ENCODE results near the gene PHYH.

Gene PHYH

GRCh38 chr10:13329565-13329964, 29.7 kb upstream of the PHYH start:
- Histone ChIP-seq H3K27me3 (ENCODE audit: insufficient read depth, insufficient read length) (no peaks in the 10 kb centered on the region), H3K4me1 (ENCODE audit: insufficient read depth, insufficient read length) (no peaks in the 10 kb centered on the region), H3K9me3 (ENCODE audit: insufficient read depth, low read length) (no peaks in the 10 kb centered on the region), H3K36me3 (ENCODE audit: insufficient read depth, insufficient read length, low read length) (peaks cover 77% of the 10 kb centered on the region), H3K4me3 (ENCODE audit: insufficient read length, low read depth) (no peak overlapping the region), H3K9ac (ENCODE audit: insufficient read length, low read depth) (no peak overlapping the region)
- TF ChIP-seq YY1 (IDR thresholded peaks at IDR 0.05; ENCODE audit: insufficient read depth, insufficient read length) (no peak), ZNF274 (IDR thresholded peaks at IDR 0.05; ENCODE audit: low read depth, low read length) (no peak), SUZ12 (IDR thresholded peaks at IDR 0.05; ENCODE audit: extremely low read depth, insufficient read depth, insufficient read length) (no peak)
- no peak for DNase-seq (ENCODE audit: low read depth, low spot score)

GRCh38 chr10:13328613-13329012, 28.7 kb upstream of the PHYH start:
- Histone ChIP-seq H3K9ac (ENCODE audit: insufficient read length, low read depth) (peak overlapping the region; percentile 21), H3K4me3 (ENCODE audit: insufficient read length, low read depth) (no peak overlapping the region), H3K9me3 (ENCODE audit: insufficient read depth, low read length) (no peaks in the 10 kb centered on the region), H3K27me3 (ENCODE audit: insufficient read depth, insufficient read length) (no peaks in the 10 kb centered on the region), H3K4me1 (ENCODE audit: insufficient read depth, insufficient read length) (no peaks in the 10 kb centered on the region), H3K36me3 (ENCODE audit: insufficient read depth, insufficient read length, low read length) (peaks cover 78% of the 10 kb centered on the region)
- TF ChIP-seq ZNF274 (IDR thresholded peaks at IDR 0.05; ENCODE audit: low read depth, low read length) (no peak), YY1 (IDR thresholded peaks at IDR 0.05; ENCODE audit: insufficient read depth, insufficient read length) (no peak), SUZ12 (IDR thresholded peaks at IDR 0.05; ENCODE audit: extremely low read depth, insufficient read depth, insufficient read length) (no peak)
- DNase-seq (ENCODE audit: low read depth, low spot score), result no peak

- Histone ChIP-seq H3K9me3 (ENCODE audit: insufficient read depth, low read length) (no peaks in the 10 kb centered on the region), H3K36me3 (ENCODE audit: insufficient read depth, insufficient read length, low read length) (peaks cover 80% of the 10 kb centered on the region), H3K9ac (ENCODE audit: insufficient read length, low read depth) (no peak overlapping the region), H3K27me3 (ENCODE audit: insufficient read depth, insufficient read length) (no peaks in the 10 kb centered on the region), H3K4me3 (ENCODE audit: insufficient read length, low read depth) (no peak overlapping the region), H3K4me1 (ENCODE audit: insufficient read depth, insufficient read length) (no peaks in the 10 kb centered on the region)
- TF ChIP-seq ZNF274 (IDR thresholded peaks at IDR 0.05; ENCODE audit: low read depth, low read length) (no peak), YY1 (IDR thresholded peaks at IDR 0.05; ENCODE audit: insufficient read depth, insufficient read length) (no peak), SUZ12 (IDR thresholded peaks at IDR 0.05; ENCODE audit: extremely low read depth, insufficient read depth, insufficient read length) (no peak)
- DNase-seq (ENCODE audit: low read depth, low spot score), result no peak
Observed at GRCh38 chr10:13328126-13328525, 28.3 kb upstream of the PHYH start.

GRCh38 chr10:13327534-13327933, 27.7 kb upstream of the PHYH start:
- no peaks in the 10 kb centered on the region for H3K27me3 ChIP-seq (ENCODE audit: insufficient read depth, insufficient read length)
- H3K9ac ChIP-seq (ENCODE audit: insufficient read length, low read depth), result no peak overlapping the region
- H3K4me1 ChIP-seq (ENCODE audit: insufficient read depth, insufficient read length), result no peaks in the 10 kb centered on the region
- no peak for DNase-seq (ENCODE audit: low read depth, low spot score)
- H3K36me3 ChIP-seq (ENCODE audit: insufficient read depth, insufficient read length, low read length), result peaks cover 86% of the 10 kb centered on the region
- no peaks in the 10 kb centered on the region for H3K9me3 ChIP-seq (ENCODE audit: insufficient read depth, low read length)
- no peak for TF ChIP-seq SUZ12 (IDR thresholded peaks at IDR 0.05; ENCODE audit: extremely low read depth, insufficient read depth, insufficient read length)
- TF ChIP-seq YY1 (IDR thresholded peaks at IDR 0.05; ENCODE audit: insufficient read depth, insufficient read length), result no peak
- TF ChIP-seq ZNF274 (IDR thresholded peaks at IDR 0.05; ENCODE audit: low read depth, low read length), result no peak
- no peak overlapping the region for H3K4me3 ChIP-seq (ENCODE audit: insufficient read length, low read depth)

GRCh38 chr10:13322615-13323148, 22.8 kb upstream of the PHYH start:
- DNase-seq (ENCODE audit: low read depth, low spot score), result no peak
- peaks cover 72% of the 10 kb centered on the region for H3K36me3 ChIP-seq (ENCODE audit: insufficient read depth, insufficient read length, low read length)
- H3K27me3 ChIP-seq (ENCODE audit: insufficient read depth, insufficient read length), result no peaks in the 10 kb centered on the region
- H3K9me3 ChIP-seq (ENCODE audit: insufficient read depth, low read length), result no peaks in the 10 kb centered on the region
- TF ChIP-seq SUZ12 (IDR thresholded peaks at IDR 0.05; ENCODE audit: extremely low read depth, insufficient read depth, insufficient read length), result no peak
- no peak for TF ChIP-seq ZNF274 (IDR thresholded peaks at IDR 0.05; ENCODE audit: low read depth, low read length)
- no peak for TF ChIP-seq YY1 (IDR thresholded peaks at IDR 0.05; ENCODE audit: insufficient read depth, insufficient read length)
- H3K9ac ChIP-seq (ENCODE audit: insufficient read length, low read depth), result no peak overlapping the region
- no peak overlapping the region for H3K4me3 ChIP-seq (ENCODE audit: insufficient read length, low read depth)
- H3K4me1 ChIP-seq (ENCODE audit: insufficient read depth, insufficient read length), result no peaks in the 10 kb centered on the region

- Histone ChIP-seq H3K4me1 (ENCODE audit: insufficient read depth, insufficient read length) (no peaks in the 10 kb centered on the region), H3K4me3 (ENCODE audit: insufficient read length, low read depth) (no peak overlapping the region), H3K9ac (ENCODE audit: insufficient read length, low read depth) (no peak overlapping the region), H3K36me3 (ENCODE audit: insufficient read depth, insufficient read length, low read length) (peaks cover 64% of the 10 kb centered on the region), H3K27me3 (ENCODE audit: insufficient read depth, insufficient read length) (no peaks in the 10 kb centered on the region), H3K9me3 (ENCODE audit: insufficient read depth, low read length) (no peaks in the 10 kb centered on the region)
- no peak for TF ChIP-seq ZNF274 (IDR thresholded peaks at IDR 0.05; ENCODE audit: low read depth, low read length)
- no peak for TF ChIP-seq YY1 (IDR thresholded peaks at IDR 0.05; ENCODE audit: insufficient read depth, insufficient read length)
- no peak for TF ChIP-seq SUZ12 (IDR thresholded peaks at IDR 0.05; ENCODE audit: extremely low read depth, insufficient read depth, insufficient read length)
- no peak for DNase-seq (ENCODE audit: low read depth, low spot score)
Observed at GRCh38 chr10:13321576-13321975, 21.7 kb upstream of the PHYH start.

- no peak overlapping the region for H3K9ac ChIP-seq (ENCODE audit: insufficient read length, low read depth)
- H3K27me3 ChIP-seq (ENCODE audit: insufficient read depth, insufficient read length), result no peaks in the 10 kb centered on the region
- TF ChIP-seq ZNF274 (IDR thresholded peaks at IDR 0.05; ENCODE audit: low read depth, low read length), result no peak
- TF ChIP-seq YY1 (IDR thresholded peaks at IDR 0.05; ENCODE audit: insufficient read depth, insufficient read length), result no peak
- no peak for TF ChIP-seq SUZ12 (IDR thresholded peaks at IDR 0.05; ENCODE audit: extremely low read depth, insufficient read depth, insufficient read length)
- H3K4me1 ChIP-seq (ENCODE audit: insufficient read depth, insufficient read length), result no peaks in the 10 kb centered on the region
- no peak overlapping the region for H3K4me3 ChIP-seq (ENCODE audit: insufficient read length, low read depth)
- no peak for DNase-seq (ENCODE audit: low read depth, low spot score)
- peaks cover 46% of the 10 kb centered on the region for H3K36me3 ChIP-seq (ENCODE audit: insufficient read depth, insufficient read length, low read length)
- H3K9me3 ChIP-seq (ENCODE audit: insufficient read depth, low read length), result no peaks in the 10 kb centered on the region
Observed at GRCh38 chr10:13319166-13319565, 19.3 kb upstream of the PHYH start.
